ENCODE results near the gene THEM5.
"Not testable (repeated sequence)": the region's sequence is repeated elsewhere in the genome, so short reads cannot be mapped to it uniquely, and the experiment has no call there.

The THEM5 gene

GRCh38 chr1:151858030-151858746 is 4.7 kb upstream of the THEM5 start:
- no peaks in the 10 kb centered on the region; the same call in 1 of the 2 replicates for H3K27me3 ChIP-seq (ENCODE audit: insufficient read depth, low read depth)
- no peak overlapping the region for H3K27ac ChIP-seq
- H3K36me3 ChIP-seq (ENCODE audit: insufficient read depth), result no peaks in the 10 kb centered on the region
- no peak overlapping the region for H3K9ac ChIP-seq
- no peak overlapping the region for H2AFZ ChIP-seq (ENCODE audit: low read depth)
- peaks cover 5% of the 10 kb centered on the region for H3K4me1 ChIP-seq (ENCODE audit: low read depth, poor library complexity, severe bottlenecking)
- no peak overlapping the region for H3K4me3 ChIP-seq (IDR thresholded peaks at IDR 0.05; ENCODE audit: insufficient read depth, low read depth, low read length)
- H4K20me1 ChIP-seq (ENCODE audit: insufficient read depth), result no peaks in the 10 kb centered on the region
- H3K79me2 ChIP-seq (ENCODE audit: insufficient read depth, low read depth), result no peaks in the 10 kb centered on the region
- no peak overlapping the region for H3K4me2 ChIP-seq
- no peak for TF ChIP-seq CTCF (conservative IDR thresholded peaks at IDR 0.05; ENCODE audit: low read depth, low read length)

- TF ChIP-seq CTCF (conservative IDR thresholded peaks at IDR 0.05; ENCODE audit: low read depth, low read length), result no peak
- Histone ChIP-seq H3K9ac (no peak overlapping the region), H3K27me3 (ENCODE audit: insufficient read depth, low read depth) (no peaks in the 10 kb centered on the region; the same call in 1 of the 2 replicates)
Observed at GRCh38 chr1:151855933-151856332, 2.4 kb upstream of the THEM5 start.

GRCh38 chr1:151855516-151855915 is 2.0 kb upstream of the THEM5 start:
- not testable (repeated sequence) for H3K79me2 ChIP-seq (ENCODE audit: insufficient read depth, low read depth); H3K36me3 ChIP-seq (ENCODE audit: insufficient read depth); H3K27ac ChIP-seq; H3K27me3 ChIP-seq (ENCODE audit: insufficient read depth, low read depth); H2AFZ ChIP-seq (ENCODE audit: low read depth); H3K4me2 ChIP-seq; H3K4me3 ChIP-seq (IDR thresholded peaks at IDR 0.05; ENCODE audit: insufficient read depth, low read depth, low read length); H3K4me1 ChIP-seq (ENCODE audit: low read depth, poor library complexity, severe bottlenecking); H3K9ac ChIP-seq; H4K20me1 ChIP-seq (ENCODE audit: insufficient read depth)

More at GRCh38 chr1:151855933-151856332, 2.4 kb upstream of the THEM5 start:
- no peak overlapping the region for H2AFZ ChIP-seq (ENCODE audit: low read depth)
- H3K27ac ChIP-seq, result no peak overlapping the region
- H3K79me2 ChIP-seq (ENCODE audit: insufficient read depth, low read depth), result no peaks in the 10 kb centered on the region
- H3K4me3 ChIP-seq (IDR thresholded peaks at IDR 0.05; ENCODE audit: insufficient read depth, low read depth, low read length), result no peak overlapping the region
- no peak overlapping the region for H3K4me2 ChIP-seq
- H4K20me1 ChIP-seq (ENCODE audit: insufficient read depth), result no peaks in the 10 kb centered on the region
- no peaks in the 10 kb centered on the region for H3K36me3 ChIP-seq (ENCODE audit: insufficient read depth)
- no peaks in the 10 kb centered on the region for H3K4me1 ChIP-seq (ENCODE audit: low read depth, poor library complexity, severe bottlenecking)

- no peak overlapping the region for H2AFZ ChIP-seq (ENCODE audit: low read depth)
- no peaks in the 10 kb centered on the region for H4K20me1 ChIP-seq (ENCODE audit: insufficient read depth)
- H3K4me1 ChIP-seq (ENCODE audit: low read depth, poor library complexity, severe bottlenecking), result no peaks in the 10 kb centered on the region
- H3K79me2 ChIP-seq (ENCODE audit: insufficient read depth, low read depth), result no peaks in the 10 kb centered on the region
- no peak overlapping the region for H3K9ac ChIP-seq
- no peaks in the 10 kb centered on the region for H3K36me3 ChIP-seq (ENCODE audit: insufficient read depth)
- no peak overlapping the region for H3K27ac ChIP-seq
- H3K4me2 ChIP-seq, result no peak overlapping the region
- TF ChIP-seq CTCF (conservative IDR thresholded peaks at IDR 0.05; ENCODE audit: low read depth, low read length), result no peak
- no peaks in the 10 kb centered on the region; the same call in 1 of the 2 replicates for H3K27me3 ChIP-seq (ENCODE audit: insufficient read depth, low read depth)
- H3K4me3 ChIP-seq (IDR thresholded peaks at IDR 0.05; ENCODE audit: insufficient read depth, low read depth, low read length), result no peak overlapping the region
Observed at GRCh38 chr1:151854658-151855057, 1.1 kb upstream of the THEM5 start.

GRCh38 chr1:151852733-151853132 is 779 bp downstream of the THEM5 start:
- H3K4me2 ChIP-seq, result no peak overlapping the region
- no peak overlapping the region for H3K9ac ChIP-seq
- no peaks in the 10 kb centered on the region for H3K79me2 ChIP-seq (ENCODE audit: insufficient read depth, low read depth)
- H4K20me1 ChIP-seq (ENCODE audit: insufficient read depth), result no peaks in the 10 kb centered on the region
- TF ChIP-seq CTCF (conservative IDR thresholded peaks at IDR 0.05; ENCODE audit: low read depth, low read length), result no peak
- no peaks in the 10 kb centered on the region for H3K36me3 ChIP-seq (ENCODE audit: insufficient read depth)
- H2AFZ ChIP-seq (ENCODE audit: low read depth), result no peak overlapping the region
- H3K27ac ChIP-seq, result no peak overlapping the region
- H3K4me1 ChIP-seq (ENCODE audit: low read depth, poor library complexity, severe bottlenecking), result no peaks in the 10 kb centered on the region
- no peaks in the 10 kb centered on the region; the same call in 1 of the 2 replicates for H3K27me3 ChIP-seq (ENCODE audit: insufficient read depth, low read depth)
- no peak overlapping the region for H3K4me3 ChIP-seq (IDR thresholded peaks at IDR 0.05; ENCODE audit: insufficient read depth, low read depth, low read length)
